ENCODE measurements around the gene ZDHHC14. TPM values are rescaled to one million over a fixed set of nuclear protein-coding genes. Genes with fewer than 3 reads are reported as not detected.

The ZDHHC14 gene
- total RNA-seq, 4 donors from 2014 or later, result 9.1 to 20.6 (median 12.5) TPM

DNA sequence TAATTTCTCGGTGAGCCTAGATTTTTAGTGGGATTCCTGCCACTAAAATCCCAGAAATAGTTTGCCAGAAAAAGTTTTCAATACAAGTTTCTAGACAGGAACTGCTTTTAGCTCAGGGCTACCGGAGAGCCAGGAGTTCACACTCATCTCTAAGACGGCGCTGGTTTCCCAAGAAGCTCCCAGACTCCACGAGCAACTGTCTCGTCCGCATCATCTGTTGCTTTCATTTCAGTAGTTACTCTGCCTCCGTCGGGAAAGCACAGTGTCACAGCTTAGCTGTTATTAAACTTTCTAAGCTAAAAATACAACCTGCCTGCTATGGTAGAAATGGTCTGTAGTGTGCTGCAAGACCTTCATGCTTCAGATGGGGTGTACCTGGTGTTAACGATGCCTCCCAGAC lies 244.8 kb downstream of the ZDHHC14 start:
- no peaks in the 10 kb centered on the region for H3K36me3 ChIP-seq

DNA sequence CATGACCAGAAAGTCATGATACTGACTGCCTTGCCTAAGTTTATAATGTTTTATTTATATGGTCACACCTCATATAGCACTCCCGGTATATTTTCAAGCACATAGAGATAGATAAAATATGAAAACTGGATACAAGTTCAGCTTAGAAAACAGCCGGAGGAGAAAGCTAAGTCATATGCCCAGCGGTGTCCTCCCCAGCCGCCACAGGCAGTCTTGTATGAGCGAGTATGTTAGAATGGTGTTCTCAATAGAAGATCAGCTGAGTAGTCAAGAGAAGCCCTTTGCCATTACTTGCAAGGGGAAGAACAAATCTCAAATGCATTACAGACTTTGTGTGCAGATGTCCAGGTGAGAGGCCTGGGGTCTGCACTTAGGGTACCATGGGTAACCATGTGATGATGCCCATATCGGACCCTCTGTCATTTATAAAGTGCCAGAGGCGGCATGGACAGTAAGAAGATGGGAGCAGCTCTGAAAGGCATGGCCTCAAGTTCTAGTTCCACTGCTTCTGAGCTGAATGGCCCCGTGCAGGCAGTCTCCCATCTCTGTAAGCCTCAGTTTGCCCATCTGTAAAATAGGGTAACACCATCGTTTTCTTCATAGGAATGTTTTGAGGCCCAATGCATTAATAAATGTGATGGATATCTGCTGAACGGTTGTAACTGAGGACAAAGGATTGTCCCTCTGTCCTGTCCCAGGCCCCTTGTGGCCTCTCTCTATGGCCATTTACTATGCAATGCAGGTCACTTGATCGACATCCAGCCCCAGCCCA lies 246.4 kb downstream of the ZDHHC14 start:
- H3K27me3 ChIP-seq, result no peaks in the 10 kb centered on the region
- H3K4me1 ChIP-seq, result no peaks in the 10 kb centered on the region
- H3K36me3 ChIP-seq, result no peaks in the 10 kb centered on the region
- TF ChIP-seq, protein P1, sequence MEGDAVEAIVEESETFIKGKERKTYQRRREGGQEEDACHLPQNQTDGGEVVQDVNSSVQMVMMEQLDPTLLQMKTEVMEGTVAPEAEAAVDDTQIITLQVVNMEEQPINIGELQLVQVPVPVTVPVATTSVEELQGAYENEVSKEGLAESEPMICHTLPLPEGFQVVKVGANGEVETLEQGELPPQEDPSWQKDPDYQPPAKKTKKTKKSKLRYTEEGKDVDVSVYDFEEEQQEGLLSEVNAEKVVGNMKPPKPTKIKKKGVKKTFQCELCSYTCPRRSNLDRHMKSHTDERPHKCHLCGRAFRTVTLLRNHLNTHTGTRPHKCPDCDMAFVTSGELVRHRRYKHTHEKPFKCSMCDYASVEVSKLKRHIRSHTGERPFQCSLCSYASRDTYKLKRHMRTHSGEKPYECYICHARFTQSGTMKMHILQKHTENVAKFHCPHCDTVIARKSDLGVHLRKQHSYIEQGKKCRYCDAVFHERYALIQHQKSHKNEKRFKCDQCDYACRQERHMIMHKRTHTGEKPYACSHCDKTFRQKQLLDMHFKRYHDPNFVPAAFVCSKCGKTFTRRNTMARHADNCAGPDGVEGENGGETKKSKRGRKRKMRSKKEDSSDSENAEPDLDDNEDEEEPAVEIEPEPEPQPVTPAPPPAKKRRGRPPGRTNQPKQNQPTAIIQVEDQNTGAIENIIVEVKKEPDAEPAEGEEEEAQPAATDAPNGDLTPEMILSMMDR (IDR thresholded peaks at IDR 0.05), result no peak
- no peak for TF ChIP-seq POLR2A (IDR thresholded peaks at IDR 0.05)
- H3K4me3 ChIP-seq, result no peak overlapping the region
- H3K9me3 ChIP-seq, result no peaks in the 10 kb centered on the region
- no peak for DNase-seq
- no peak overlapping the region for H3K27ac ChIP-seq

More for the DNA sequence above, 244.8 kb downstream of the ZDHHC14 start:
- H3K4me3 ChIP-seq, result no peak overlapping the region
- H3K9me3 ChIP-seq, result no peaks in the 10 kb centered on the region
- DNase-seq, result no peak
- no peak overlapping the region for H3K27ac ChIP-seq
- TF ChIP-seq POLR2A (IDR thresholded peaks at IDR 0.05), result no peak
- TF ChIP-seq, protein P1 (IDR thresholded peaks at IDR 0.05), result no peak
- H3K27me3 ChIP-seq, result no peaks in the 10 kb centered on the region
- H3K4me1 ChIP-seq, result no peaks in the 10 kb centered on the region

DNA sequence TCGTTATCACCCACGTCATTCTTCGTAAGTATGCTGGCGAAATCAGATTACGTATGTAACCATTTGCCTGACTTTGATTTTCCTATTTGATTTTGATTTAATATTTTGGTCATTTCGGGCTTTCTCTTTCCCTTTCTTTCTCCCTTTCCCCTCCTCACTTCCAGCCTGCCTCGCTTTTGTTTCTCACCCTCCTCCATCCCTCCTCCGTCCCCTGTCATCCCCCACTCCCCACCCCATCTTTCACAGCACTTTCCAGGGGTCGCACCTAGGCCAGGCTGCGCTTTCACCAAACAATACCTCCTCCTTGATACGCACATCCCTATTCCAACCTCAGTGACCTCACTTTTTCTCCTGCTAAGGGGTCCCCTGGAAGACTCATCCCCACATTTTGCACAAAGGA lies 247.5 kb downstream of the ZDHHC14 start:
- TF ChIP-seq, protein P1 (IDR thresholded peaks at IDR 0.05), result no peak
- no peak for TF ChIP-seq POLR2A (IDR thresholded peaks at IDR 0.05)
- no peak for DNase-seq
- Histone ChIP-seq H3K9me3 (no peaks in the 10 kb centered on the region), H3K36me3 (no peaks in the 10 kb centered on the region), H3K27me3 (no peaks in the 10 kb centered on the region), H3K4me3 (no peak overlapping the region), H3K4me1 (no peaks in the 10 kb centered on the region), H3K27ac (no peak overlapping the region)

DNA sequence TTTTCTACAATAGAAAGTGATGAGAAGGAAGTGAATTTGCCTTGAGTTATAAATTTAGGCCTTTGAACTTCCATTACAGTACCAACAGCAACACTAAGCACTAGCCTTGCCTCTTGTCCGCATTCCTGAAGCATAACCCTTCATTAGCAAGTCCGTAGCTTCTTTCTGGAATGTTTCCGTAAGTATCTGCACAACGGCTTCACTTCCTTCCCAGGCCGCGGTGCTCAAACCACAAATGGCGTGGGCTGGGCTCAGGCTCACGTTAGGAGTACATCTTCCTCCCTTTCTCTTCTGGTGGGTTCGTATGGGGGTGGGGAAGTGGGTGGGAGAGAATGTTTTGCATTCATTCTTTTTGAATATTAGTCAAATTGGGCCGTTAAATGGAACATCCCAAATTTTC lies 248.2 kb downstream of the ZDHHC14 start:
- Histone ChIP-seq H3K36me3 (no peaks in the 10 kb centered on the region), H3K27me3 (no peaks in the 10 kb centered on the region), H3K4me1 (no peaks in the 10 kb centered on the region), H3K4me3 (no peak overlapping the region), H3K27ac (no peak overlapping the region), H3K9me3 (no peaks in the 10 kb centered on the region)
- no peak for DNase-seq
- TF ChIP-seq, protein P1 (IDR thresholded peaks at IDR 0.05), result no peak
- no peak for TF ChIP-seq POLR2A (IDR thresholded peaks at IDR 0.05)

DNA sequence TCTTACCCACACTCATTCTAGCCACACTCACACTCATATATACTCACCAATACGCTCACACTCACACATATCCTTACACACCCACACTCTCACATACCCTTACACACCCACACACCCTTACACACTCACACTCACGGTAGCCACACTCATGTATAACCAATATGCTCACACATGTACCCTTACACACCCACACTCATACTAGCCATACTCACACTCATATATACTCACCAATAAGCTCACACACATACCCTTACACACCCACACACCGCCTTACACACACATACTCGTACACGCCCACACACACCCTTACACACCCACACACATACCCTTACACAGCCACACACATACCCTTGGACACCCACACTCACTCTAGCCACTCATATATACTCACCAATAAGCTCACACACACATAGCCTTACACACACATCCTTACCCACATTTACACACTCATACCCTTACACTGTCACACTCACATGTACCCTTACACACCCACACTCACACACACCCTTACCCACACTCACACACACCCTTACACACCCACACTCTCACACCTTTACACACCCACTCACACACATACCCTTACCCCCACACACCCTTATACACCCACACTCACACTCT lies 249.6 kb downstream of the ZDHHC14 start:
- no peak for DNase-seq
- TF ChIP-seq, protein P1 (IDR thresholded peaks at IDR 0.05), result no peak
- no peak for TF ChIP-seq POLR2A (IDR thresholded peaks at IDR 0.05)
- H3K27me3 ChIP-seq, result no peaks in the 10 kb centered on the region
- H3K4me1 ChIP-seq, result no peaks in the 10 kb centered on the region
- H3K36me3 ChIP-seq, result no peaks in the 10 kb centered on the region
- no peak overlapping the region for H3K27ac ChIP-seq
- no peak overlapping the region for H3K4me3 ChIP-seq
- no peaks in the 10 kb centered on the region for H3K9me3 ChIP-seq

All from Peyer's patch (tissue), 4 donors.